Measurements from ENCODE around the gene AKAP9. TPM values are rescaled to one million over a fixed set of nuclear protein-coding genes. Genes with fewer than 3 reads are reported as not detected.

The AKAP9 gene
- total and polyA plus RNA-seq, 4 donors, result 14.6 to 97.7 (median 57.0) TPM

- Histone ChIP-seq H3K9me3 (ENCODE audit: control insufficient read depth in 4 of 4, low read length in 3 of 4) (no peaks in the 10 kb centered on the region), H3K9ac (ENCODE audit: low read depth in 1 of 2, low read length in 2 of 2) (no peak overlapping the region), H3K27me3 (ENCODE audit: control insufficient read depth in 4 of 4, insufficient read depth in 4 of 4, low read length in 3 of 4) (no peaks in the 10 kb centered on the region), H3K4me1 (ENCODE audit: control insufficient read depth in 4 of 4, insufficient read depth in 4 of 4, low read length in 3 of 4) (peaks cover 4 to 29% (median 17%) of the 10 kb centered on the region in 4 donors), H3K36me3 (ENCODE audit: control insufficient read depth in 4 of 4, insufficient read depth in 3 of 4, low read depth in 1 of 4, low read length in 3 of 4) (peaks cover 0 to 4% (median 0%) of the 10 kb centered on the region in 4 donors), H3K27ac (ENCODE audit: low read depth in 1 of 2, low read length in 2 of 2) (no peak overlapping the region), H3K4me3 (ENCODE audit: low read depth in 1 of 3, low read length in 3 of 3) (no peak overlapping the region)
- no peak for TF ChIP-seq RAD21 (IDR thresholded peaks at IDR 0.05)
- 89% methylated on average over 5 of the region's 5 CpGs for WGBS
- DNase-seq (ENCODE audit: low spot score), result no peak
Observed at GRCh38 chr7:92061154-92061553, 120.5 kb downstream of the AKAP9 start.

DNA sequence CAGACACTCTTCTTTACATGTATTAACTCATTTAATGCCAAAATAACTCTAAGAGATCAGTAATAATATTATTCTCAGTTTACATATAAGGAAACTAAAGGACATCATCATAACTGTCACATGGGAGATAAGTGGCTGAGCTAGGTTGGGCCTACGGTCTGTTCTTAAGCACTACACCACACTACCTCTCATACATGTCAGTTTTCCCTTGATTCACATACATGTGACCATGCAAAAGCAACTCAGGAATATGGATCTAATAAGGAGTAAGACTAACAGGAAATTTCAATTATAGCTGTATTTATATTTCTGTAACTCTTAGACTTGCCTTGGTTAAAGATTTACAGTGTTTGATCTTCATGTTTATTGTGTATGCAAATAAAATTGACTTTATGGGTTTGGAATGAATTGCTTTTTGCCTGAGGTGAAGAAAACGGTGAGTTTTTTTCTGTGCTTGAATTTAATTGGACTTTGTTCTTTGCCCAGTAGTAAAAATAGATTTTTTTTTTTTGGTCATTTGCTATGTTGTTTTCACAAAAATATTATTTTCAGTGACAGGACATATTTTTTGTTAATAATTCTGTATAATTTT lies 123.9 kb downstream of the AKAP9 start:
- H3K9ac ChIP-seq (ENCODE audit: low read depth in 1 of 2, low read length in 2 of 2), result peak overlapping the region in 1 of 2 donors; percentile 41
- H3K9me3 ChIP-seq (ENCODE audit: control insufficient read depth in 4 of 4, low read length in 3 of 4), result no peaks in the 10 kb centered on the region
- 29% methylated on average over 2 of the region's 2 CpGs for WGBS
- no peak for DNase-seq (ENCODE audit: low spot score)
- no peaks in the 10 kb centered on the region for H3K27me3 ChIP-seq (ENCODE audit: control insufficient read depth in 4 of 4, insufficient read depth in 4 of 4, low read length in 3 of 4)
- no peak overlapping the region for H3K4me3 ChIP-seq (ENCODE audit: low read depth in 1 of 3, low read length in 3 of 3)
- peak in 1 of 2 donors; percentile 4 for TF ChIP-seq RAD21 (IDR thresholded peaks at IDR 0.05)
- peak; percentile 81 to 83 for TF ChIP-seq HNF4A (conservative IDR thresholded peaks at IDR 0.05)
- no peak for TF ChIP-seq HNF4G (IDR thresholded peaks at IDR 0.05)
- TF ChIP-seq NR2F2 (IDR thresholded peaks at IDR 0.05), result no peak
- peak overlapping the region in 1 of 2 donors; percentile 51 for H3K27ac ChIP-seq (ENCODE audit: low read depth in 1 of 2, low read length in 2 of 2)
- peaks cover 0 to 16% (median 14%) of the 10 kb centered on the region in 4 donors for H3K36me3 ChIP-seq (ENCODE audit: control insufficient read depth in 4 of 4, insufficient read depth in 3 of 4, low read depth in 1 of 4, low read length in 3 of 4)
- peaks cover 2 to 13% (median 5%) of the 10 kb centered on the region in 4 donors for H3K4me1 ChIP-seq (ENCODE audit: control insufficient read depth in 4 of 4, insufficient read depth in 4 of 4, low read length in 3 of 4)

- TF ChIP-seq EGR1 (IDR thresholded peaks at IDR 0.05; ENCODE audit: low read depth in 2 of 2), result no peak
- no peak for TF ChIP-seq JUND (IDR thresholded peaks at IDR 0.05)
- TF ChIP-seq REST (IDR thresholded peaks at IDR 0.05), result no peak
- TF ChIP-seq HNF4A (conservative IDR thresholded peaks at IDR 0.05), result no peak
- no peak for TF ChIP-seq YY1 (IDR thresholded peaks at IDR 0.05)
- TF ChIP-seq RXRA (IDR thresholded peaks at IDR 0.05), result no peak
- TF ChIP-seq, protein P1, sequence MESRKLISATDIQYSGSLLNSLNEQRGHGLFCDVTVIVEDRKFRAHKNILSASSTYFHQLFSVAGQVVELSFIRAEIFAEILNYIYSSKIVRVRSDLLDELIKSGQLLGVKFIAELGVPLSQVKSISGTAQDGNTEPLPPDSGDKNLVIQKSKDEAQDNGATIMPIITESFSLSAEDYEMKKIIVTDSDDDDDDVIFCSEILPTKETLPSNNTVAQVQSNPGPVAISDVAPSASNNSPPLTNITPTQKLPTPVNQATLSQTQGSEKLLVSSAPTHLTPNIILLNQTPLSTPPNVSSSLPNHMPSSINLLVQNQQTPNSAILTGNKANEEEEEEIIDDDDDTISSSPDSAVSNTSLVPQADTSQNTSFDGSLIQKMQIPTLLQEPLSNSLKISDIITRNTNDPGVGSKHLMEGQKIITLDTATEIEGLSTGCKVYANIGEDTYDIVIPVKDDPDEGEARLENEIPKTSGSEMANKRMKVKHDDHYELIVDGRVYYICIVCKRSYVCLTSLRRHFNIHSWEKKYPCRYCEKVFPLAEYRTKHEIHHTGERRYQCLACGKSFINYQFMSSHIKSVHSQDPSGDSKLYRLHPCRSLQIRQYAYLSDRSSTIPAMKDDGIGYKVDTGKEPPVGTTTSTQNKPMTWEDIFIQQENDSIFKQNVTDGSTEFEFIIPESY (IDR thresholded peaks at IDR 0.05), result no peak
- TF ChIP-seq, protein P2, sequence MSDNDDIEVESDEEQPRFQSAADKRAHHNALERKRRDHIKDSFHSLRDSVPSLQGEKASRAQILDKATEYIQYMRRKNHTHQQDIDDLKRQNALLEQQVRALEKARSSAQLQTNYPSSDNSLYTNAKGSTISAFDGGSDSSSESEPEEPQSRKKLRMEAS (IDR thresholded peaks at IDR 0.05), result no peak
- no peaks in the 10 kb centered on the region for H3K27me3 ChIP-seq (ENCODE audit: control insufficient read depth in 4 of 4, insufficient read depth in 4 of 4, low read length in 3 of 4)
- no peaks in the 10 kb centered on the region for H3K4me1 ChIP-seq (ENCODE audit: control insufficient read depth in 4 of 4, insufficient read depth in 4 of 4, low read length in 3 of 4)
- DNase-seq (ENCODE audit: low spot score), result no peak
- no peaks in the 10 kb centered on the region for H3K9me3 ChIP-seq (ENCODE audit: control insufficient read depth in 4 of 4, low read length in 3 of 4)
- 76% methylated on average over 5 of the region's 5 CpGs for WGBS
- H3K27ac ChIP-seq (ENCODE audit: low read depth in 1 of 2, low read length in 2 of 2), result no peak overlapping the region
- H3K4me3 ChIP-seq (ENCODE audit: low read depth in 1 of 3, low read length in 3 of 3), result no peak overlapping the region
- H3K9ac ChIP-seq (ENCODE audit: low read depth in 1 of 2, low read length in 2 of 2), result no peak overlapping the region
- H3K36me3 ChIP-seq (ENCODE audit: control insufficient read depth in 4 of 4, insufficient read depth in 3 of 4, low read depth in 1 of 4, low read length in 3 of 4), result peaks cover 0 to 31% (median 26%) of the 10 kb centered on the region in 4 donors
Observed at GRCh38 chr7:92071032-92071431, 130.4 kb downstream of the AKAP9 start.
